K562 (cell line): Measurements from ENCODE around the gene ZGLP1. TPM values are rescaled to one million over a fixed set of nuclear protein-coding genes. Genes with fewer than 3 reads are reported as not detected.

Experiments used
- ATF4 ChIP-seq: fragments of 450-650 bp; formaldehyde crosslinking; IDR thresholded peaks from 2 replicates; pipeline ENCODE4 v1.4.0; 2022; ENCODE audit warnings: mild to moderate bottlenecking, moderate library complexity
- CCNT2 ChIP-seq: IDR thresholded peaks from 2 replicates; pipeline ENCODE4 v1.6.1; 2011; ENCODE audit warnings: borderline replicate concordance, low read depth, mild to moderate bottlenecking, moderate library complexity, mixed read lengths, low read length; ENCODE audit not compliant: insufficient read length; ENCODE audit errors: extremely low read depth
- E2F6 ChIP-seq, 2 experiments: IDR thresholded peaks; 2 replicates each; pipeline ENCODE4 v1.6.1; 2011; ENCODE audit warnings: borderline replicate concordance in 1 of 2, control low read depth in 1 of 2, low read depth in 1 of 2, low read length in 1 of 2, mild to moderate bottlenecking in 1 of 2, mixed read lengths in 1 of 2, moderate library complexity in 1 of 2; ENCODE audit not compliant: insufficient read depth in 1 of 2, insufficient read length in 1 of 2, poor library complexity in 1 of 2, severe bottlenecking in 1 of 2; ENCODE audit errors: extremely low read depth in 1 of 2
- HDAC3 ChIP-seq: fragments of 450-650 bp; IDR thresholded peaks from 2 replicates; pipeline ENCODE4 v1.6.1; 2018; ENCODE audit warnings: borderline replicate concordance, mild to moderate bottlenecking, moderate library complexity; ENCODE audit not compliant: partially characterized antibody
- HDGF ChIP-seq: fragments of 450-650 bp; IDR thresholded peaks from 2 replicates; pipeline ENCODE4 v1.6.1; 2016
- IRF2 ChIP-seq: sonication (generic); formaldehyde crosslinking; IDR thresholded peaks from 2 replicates; pipeline ENCODE4 v1.8.1; 2022; ENCODE audit warnings: mild to moderate bottlenecking, missing genetic modification reagents
- KDM5B ChIP-seq: fragments of 200-600 bp; sonication (generic); IDR thresholded peaks from 2 replicates; pipeline ENCODE4 v1.6.1; 2012; ENCODE audit warnings: low read depth, mild to moderate bottlenecking, moderate library complexity, low read length, control low read depth, inconsistent platforms; ENCODE audit not compliant: insufficient replicate concordance
- MEF2A ChIP-seq: IDR thresholded peaks from 2 replicates; pipeline ENCODE4 v1.6.1; 2011; ENCODE audit warnings: low read depth, mild to moderate bottlenecking, low read length, moderate library complexity; ENCODE audit not compliant: control insufficient read depth
- RAD21 ChIP-seq, 2 experiments: fragments of 250-450 bp in 1 of 2; fragments of 450-650 bp in 1 of 2; sonication (Bioruptor Pico) in 1 of 2; formaldehyde crosslinking in 1 of 2; IDR thresholded peaks in 1 of 2; conservative IDR thresholded peaks in 1 of 2; 2 replicates each; pipeline versions ENCODE4 v1.4.0 to v1.8.0; 2020 to 2022; ENCODE audit warnings: mild to moderate bottlenecking in 2 of 2, moderate library complexity in 1 of 2
- RCOR1 ChIP-seq, 2 experiments: IDR thresholded peaks; 2 replicates each; pipeline ENCODE4 v1.6.1; 2012; ENCODE audit warnings: low read depth in 2 of 2, low read length in 2 of 2, borderline replicate concordance in 1 of 2, improper control_type of control experiment in 1 of 2
- SMAD4 ChIP-seq: fragments of 250-450 bp; sonication (Bioruptor Pico); conservative IDR thresholded peaks from 2 replicates; pipeline ENCODE4 v1.8.0; 2021; ENCODE audit warnings: inconsistent platforms, mild to moderate bottlenecking, moderate library complexity
- SRF ChIP-seq, 2 experiments: fragments of 250-450, 450-650 bp in 1 of 2; sonication (Bioruptor Pico) in 1 of 2; sonication (generic) in 1 of 2; formaldehyde crosslinking; IDR thresholded peaks; 2 replicates each; pipeline versions ENCODE4 v1.5.0 to v1.5.1; 2020 to 2022; ENCODE audit warnings: mild to moderate bottlenecking in 1 of 2, missing genetic modification reagents in 1 of 2
- TFAP4 ChIP-seq: sonication (generic); formaldehyde crosslinking; IDR thresholded peaks from 2 replicates; pipeline ENCODE4 v1.8.0; 2022; ENCODE audit warnings: missing genetic modification reagents, mild to moderate bottlenecking, moderate library complexity, borderline replicate concordance
- TFE3 ChIP-seq: fragments of 450-650 bp; formaldehyde crosslinking; IDR thresholded peaks from 2 replicates; pipeline ENCODE4 v1.4.0; 2020; ENCODE audit warnings: mild to moderate bottlenecking, mixed read lengths
- ZC3H11A ChIP-seq: IDR thresholded peaks from 2 replicates; pipeline ENCODE4 v1.6.1; 2012; ENCODE audit warnings: low read depth, low read length, improper control_type of control experiment
- ZNF280A ChIP-seq: fragments of 450-650 bp; IDR thresholded peaks from 2 replicates; pipeline ENCODE4 v1.6.1; 2018; ENCODE audit warnings: mild to moderate bottlenecking, low read depth; ENCODE audit not compliant: partially characterized antibody
- ZNF551 ChIP-seq: fragments of 250-450 bp; sonication (Bioruptor Pico); IDR thresholded peaks from 2 replicates; pipeline ENCODE4 v1.5.0; 2021; ENCODE audit warnings: mild to moderate bottlenecking, moderate library complexity
- ZNF583 ChIP-seq: fragments of 250-450 bp; sonication (Bioruptor Pico); IDR thresholded peaks from 2 replicates; pipeline ENCODE4 v1.4.0; 2020
- ZNF586 ChIP-seq: fragments of 450-650 bp; formaldehyde crosslinking; conservative IDR thresholded peaks from 2 replicates; pipeline ENCODE4 v1.4.0; 2020; ENCODE audit warnings: mild to moderate bottlenecking, moderate library complexity
- polyA plus RNA-seq, 8 experiments: library from polyadenylated mRNA; depleted of rRNA in 4 of 8; stranded (reverse) in 5 of 8; unstranded in 3 of 8; fragments of >200 nt; fragmentation: Nextera tagmentation in 2 of 8; fragmentation: Illumina TruSeq in 1 of 8; extraction: Ambion mirVana in 2 of 8; extraction: Trizol in 1 of 8; gene quantifications; 2 replicates each; pipeline versions ENCODE4 v1.2.1 to v1.2.3, GENCODE V29; 2011 to 2014; ENCODE audit warnings: inconsistent platforms in 1 of 8, missing spikeins in 1 of 8
- total RNA-seq, 7 experiments: library from RNA; depleted of rRNA in 6 of 7; stranded (reverse); fragments of >200 nt in 6 of 7; fragmentation: Illumina TruSeq in 2 of 7; extraction: Trizol in 2 of 7; gene quantifications; 2 replicates each; pipeline versions ENCODE4 v1.2.1 to v1.2.3, GENCODE V29; 2011 to 2021; ENCODE audit warnings: low replicate concordance in 1 of 7

The ZGLP1 gene
- total and polyA plus RNA-seq, 9 of the 15 experiments (the other 6 are each of a cell fraction or from before 2014, with no cell fraction given), result 0.24 to 4.5 (median 2.2) TPM

GRCh38 chr19:10334588-10335351, 25.2 kb upstream of the ZGLP1 start (continued):
- 0 out of 2 replicates have a peak, but pooled peaks have one; percentile 14 for TF ChIP-seq TFAP4 (CRISPR knock-in tag)
- TF ChIP-seq ZNF280A, result no peak
- no peak for TF ChIP-seq TFE3 (CRISPR knock-in tag)
- no peak for TF ChIP-seq IRF2
- TF ChIP-seq ZNF586 (CRISPR knock-in tag), result no peak
- no peak; the same call in 1 of the 2 replicates for TF ChIP-seq SMAD4 (CRISPR knock-in tag)
- TF ChIP-seq SRF (CRISPR knock-in tag; IDR thresholded peaks at IDR 0.05), result no peak; a peak in 1 of 4 replicates
- peak; percentile 69 for TF ChIP-seq KDM5B
- TF ChIP-seq HDGF, result no peak
- TF ChIP-seq CCNT2, result peak; percentile 80
- TF ChIP-seq HDAC3, result no peak
- TF ChIP-seq ZC3H11A, result no peak
- TF ChIP-seq ZNF551, result no peak
- no peak for TF ChIP-seq MEF2A
- no peak for TF ChIP-seq ZNF583 (CRISPR knock-in tag)
- peak in 1 of 2 experiments; percentile 20; a peak in 1 of 4 replicates for TF ChIP-seq RAD21 (CRISPR knock-in tag; conservative IDR thresholded peaks at IDR 0.05 in 1 of 2, IDR thresholded peaks at IDR 0.05 in 1 of 2)
- TF ChIP-seq E2F6 (IDR thresholded peaks at IDR 0.05; ENCODE audit: borderline replicate concordance in 1 of 2, extremely low read depth in 1 of 2, insufficient read depth in 1 of 2, insufficient read length in 1 of 2, low read depth in 1 of 2, low read length in 1 of 2, poor library complexity in 1 of 2, severe bottlenecking in 1 of 2), result peak in 1 of 2 experiments; percentile 39
- no peak for TF ChIP-seq ATF4 (CRISPR knock-in tag)
- no peak for TF ChIP-seq RCOR1 (IDR thresholded peaks at IDR 0.05; ENCODE audit: borderline replicate concordance in 1 of 2, low read depth in 2 of 2, low read length in 2 of 2)
